ENCODE data around the gene PTPRD. TPM values are rescaled to one million over a fixed set of nuclear protein-coding genes. Genes with fewer than 3 reads are reported as not detected.

The PTPRD gene
- total RNA-seq, 2 experiments from 2014 or later = 0.10 TPM; not detected in 1

GRCh38 chr9:10052916-10053315 is 559.9 kb downstream of the PTPRD start:
- CTCF ChIA-PET = no interaction called here
- intact Hi-C loops (cut with micrococcal nuclease) = no loop called here
- H3K27ac Mint-ChIP-seq = no peak overlapping the region
- no peaks in the 10 kb centered on the region for H3K9me3 Mint-ChIP-seq
- no peaks in the 10 kb centered on the region for H3K27me3 Mint-ChIP-seq
- POLR2A ChIA-PET = no interaction called here
- H3K4me3 Mint-ChIP-seq = no peak overlapping the region
- no peak for DNase-seq
- no peaks in the 10 kb centered on the region for H3K36me3 Mint-ChIP-seq
- H3K4me1 Mint-ChIP-seq (ENCODE audit: low read depth) = no peaks in the 10 kb centered on the region

GRCh38 chr9:10052181-10052580 is 560.6 kb downstream of the PTPRD start:
- H3K4me1 Mint-ChIP-seq (ENCODE audit: low read depth) = no peaks in the 10 kb centered on the region

GRCh38 chr9:10050016-10050415 is 562.8 kb downstream of the PTPRD start:
- Mint-ChIP-seq H3K4me1 (ENCODE audit: low read depth) (no peaks in the 10 kb centered on the region), H3K36me3 (no peaks in the 10 kb centered on the region), H3K27ac (no peak overlapping the region), H3K9me3 (no peaks in the 10 kb centered on the region), H3K4me3 (no peak overlapping the region), H3K27me3 (no peaks in the 10 kb centered on the region)
- intact Hi-C loops (cut with micrococcal nuclease) = no loop called here
- ChIA-PET POLR2A (no interaction called here), CTCF (no interaction called here)
- DNase-seq = no peak

More at GRCh38 chr9:10052181-10052580, 560.6 kb downstream of the PTPRD start:
- ChIA-PET POLR2A (no interaction called here), CTCF (no interaction called here)
- H3K27me3 Mint-ChIP-seq = no peaks in the 10 kb centered on the region
- no peak overlapping the region for H3K4me3 Mint-ChIP-seq
- no peaks in the 10 kb centered on the region for H3K36me3 Mint-ChIP-seq
- no peak overlapping the region for H3K27ac Mint-ChIP-seq
- intact Hi-C loops (cut with micrococcal nuclease) = no loop called here
- no peaks in the 10 kb centered on the region for H3K9me3 Mint-ChIP-seq
- no peak for DNase-seq

GRCh38 chr9:10048994-10049393 is 563.8 kb downstream of the PTPRD start:
- no peak for DNase-seq
- Mint-ChIP-seq H3K27me3 (no peaks in the 10 kb centered on the region), H3K4me1 (ENCODE audit: low read depth) (no peaks in the 10 kb centered on the region), H3K36me3 (no peaks in the 10 kb centered on the region), H3K27ac (no peak overlapping the region), H3K9me3 (no peaks in the 10 kb centered on the region), H3K4me3 (no peak overlapping the region)
- ChIA-PET CTCF (interaction anchor here (1.1 kb wide), 1 partner anchor 11 kb away, joined by 4 read pairs; no protein-coding TSS in a partner anchor), POLR2A (no interaction called here)
- intact Hi-C loops (cut with micrococcal nuclease) = no loop called here

GRCh38 chr9:10045598-10045997 is 567.2 kb downstream of the PTPRD start:
- Mint-ChIP-seq H3K4me3 (no peak overlapping the region), H3K27me3 (no peaks in the 10 kb centered on the region), H3K36me3 (no peaks in the 10 kb centered on the region), H3K9me3 (no peaks in the 10 kb centered on the region), H3K27ac (no peak overlapping the region), H3K4me1 (ENCODE audit: low read depth) (no peaks in the 10 kb centered on the region)
- intact Hi-C loops (cut with micrococcal nuclease) = no loop called here
- CTCF ChIA-PET = no interaction called here
- POLR2A ChIA-PET = no interaction called here
- no peak for DNase-seq

- Mint-ChIP-seq H3K36me3 (no peaks in the 10 kb centered on the region), H3K4me3 (no peak overlapping the region), H3K4me1 (ENCODE audit: low read depth) (no peaks in the 10 kb centered on the region), H3K27me3 (no peaks in the 10 kb centered on the region), H3K9me3 (no peaks in the 10 kb centered on the region), H3K27ac (no peak overlapping the region)
- CTCF ChIA-PET = no interaction called here
- intact Hi-C loops (cut with micrococcal nuclease) = no loop called here
- DNase-seq = no peak
- POLR2A ChIA-PET = no interaction called here
Observed at GRCh38 chr9:10041726-10042229, 571.0 kb downstream of the PTPRD start.

- Mint-ChIP-seq H3K27me3 (no peaks in the 10 kb centered on the region), H3K4me1 (ENCODE audit: low read depth) (no peaks in the 10 kb centered on the region), H3K27ac (no peak overlapping the region), H3K4me3 (no peak overlapping the region), H3K36me3 (no peaks in the 10 kb centered on the region), H3K9me3 (no peaks in the 10 kb centered on the region)
- intact Hi-C loops (cut with micrococcal nuclease) = no loop called here
- ChIA-PET POLR2A (no interaction called here), CTCF (no interaction called here)
- no peak for DNase-seq
Observed at GRCh38 chr9:10036095-10036494, 576.7 kb downstream of the PTPRD start.

GRCh38 chr9:10032166-10032565 is 580.6 kb downstream of the PTPRD start:
- intact Hi-C loops (cut with micrococcal nuclease) = no loop called here
- no peak overlapping the region for H3K27ac Mint-ChIP-seq

GRCh38 chr9:10026443-10026984 is 586.3 kb downstream of the PTPRD start:
- DNase-seq = no peak
- H3K27ac Mint-ChIP-seq = no peak overlapping the region
- H3K36me3 Mint-ChIP-seq = no peaks in the 10 kb centered on the region
- no peaks in the 10 kb centered on the region for H3K27me3 Mint-ChIP-seq
- peaks cover 18% of the 10 kb centered on the region for H3K9me3 Mint-ChIP-seq
- no peak overlapping the region for H3K4me3 Mint-ChIP-seq
- no peaks in the 10 kb centered on the region for H3K4me1 Mint-ChIP-seq (ENCODE audit: low read depth)
- POLR2A ChIA-PET = interaction anchor here (0.7 kb wide), 1 partner anchor 224 kb away, joined by 3 read pairs; no protein-coding TSS in a partner anchor
- CTCF ChIA-PET = no interaction called here
- intact Hi-C loops (cut with micrococcal nuclease) = no loop called here

More at GRCh38 chr9:10032166-10032565, 580.6 kb downstream of the PTPRD start:
- Mint-ChIP-seq H3K4me1 (ENCODE audit: low read depth) (no peaks in the 10 kb centered on the region), H3K9me3 (peaks cover 18% of the 10 kb centered on the region), H3K4me3 (no peak overlapping the region), H3K27me3 (no peaks in the 10 kb centered on the region), H3K36me3 (no peaks in the 10 kb centered on the region)
- DNase-seq = no peak
- ChIA-PET POLR2A (no interaction called here), CTCF (no interaction called here)

- POLR2A ChIA-PET = no interaction called here
- DNase-seq = no peak
- CTCF ChIA-PET = no interaction called here
- Mint-ChIP-seq H3K4me3 (no peak overlapping the region), H3K9me3 (no peaks in the 10 kb centered on the region), H3K27me3 (no peaks in the 10 kb centered on the region), H3K36me3 (no peaks in the 10 kb centered on the region), H3K4me1 (ENCODE audit: low read depth) (no peaks in the 10 kb centered on the region), H3K27ac (no peak overlapping the region)
- intact Hi-C loops (cut with micrococcal nuclease) = no loop called here
Observed at GRCh38 chr9:10015755-10016154, 597.0 kb downstream of the PTPRD start.

GRCh38 chr9:10014889-10015288 is 597.9 kb downstream of the PTPRD start:
- no peaks in the 10 kb centered on the region for H3K27me3 Mint-ChIP-seq
- CTCF ChIA-PET = no interaction called here
- H3K27ac Mint-ChIP-seq = no peak overlapping the region

GRCh38 chr9:10009401-10009800 is 603.4 kb downstream of the PTPRD start:
- no peaks in the 10 kb centered on the region for H3K27me3 Mint-ChIP-seq
- intact Hi-C loops (cut with micrococcal nuclease) = no loop called here
- ChIA-PET POLR2A (no interaction called here), CTCF (no interaction called here)
- DNase-seq = no peak
- H3K4me1 Mint-ChIP-seq (ENCODE audit: low read depth) = no peaks in the 10 kb centered on the region
- no peaks in the 10 kb centered on the region for H3K36me3 Mint-ChIP-seq
- H3K4me3 Mint-ChIP-seq = no peak overlapping the region
- no peaks in the 10 kb centered on the region for H3K9me3 Mint-ChIP-seq
- H3K27ac Mint-ChIP-seq = no peak overlapping the region

More at GRCh38 chr9:10014889-10015288, 597.9 kb downstream of the PTPRD start:
- Mint-ChIP-seq H3K9me3 (no peaks in the 10 kb centered on the region), H3K4me1 (ENCODE audit: low read depth) (no peaks in the 10 kb centered on the region), H3K4me3 (no peak overlapping the region), H3K36me3 (no peaks in the 10 kb centered on the region)
- intact Hi-C loops (cut with micrococcal nuclease) = no loop called here
- no peak for DNase-seq
- POLR2A ChIA-PET = no interaction called here

- CTCF ChIA-PET = no interaction called here
- Mint-ChIP-seq H3K36me3 (no peaks in the 10 kb centered on the region), H3K27me3 (no peaks in the 10 kb centered on the region), H3K27ac (no peak overlapping the region), H3K4me3 (no peak overlapping the region), H3K9me3 (no peaks in the 10 kb centered on the region), H3K4me1 (ENCODE audit: low read depth) (no peaks in the 10 kb centered on the region)
- POLR2A ChIA-PET = no interaction called here
- no peak for DNase-seq
- intact Hi-C loops (cut with micrococcal nuclease) = no loop called here
Observed at GRCh38 chr9:10008101-10008799, 604.6 kb downstream of the PTPRD start.
